DND-41 (cell line): ENCODE results near the gene WDR59.
"Not testable (repeated sequence)": the region's sequence is repeated elsewhere in the genome, so short reads cannot be mapped to it uniquely, and the experiment has no call there.

Experiments used
- ATAC-seq: fragments of 200-7000 bp; cut with Tn5 transposase; 3 replicates; pipeline ENCODE4 v1.9.1; 2021; ENCODE audit warnings: low read depth; ENCODE audit not compliant: insufficient read depth
- DNase-seq: peaks from one replicate; pipeline ENCODE4 v3.0.0-alpha.2; 2020
- H2AFZ ChIP-seq: 2 replicates; pipeline ENCODE4 v1.6.0; 2012; ENCODE audit warnings: low read depth, low read length
- H3K27ac ChIP-seq: 2 replicates; pipeline ENCODE4 v1.5.1; 2012; ENCODE audit warnings: low read length, inconsistent platforms
- H3K27me3 ChIP-seq: fragments of 200-600 bp; sonication (generic); 2 replicates; pipeline ENCODE4 v1.6.0; 2012; ENCODE audit warnings: low read length, mild to moderate bottlenecking, inconsistent platforms; ENCODE audit not compliant: insufficient read depth, poor library complexity
- H3K36me3 ChIP-seq: 2 replicates; pipeline ENCODE4 v1.5.1; 2012; ENCODE audit warnings: low read length, inconsistent platforms; ENCODE audit not compliant: insufficient read depth
- H3K4me1 ChIP-seq: 2 replicates; pipeline ENCODE4 v1.5.1; 2012; ENCODE audit warnings: mild to moderate bottlenecking, low read length; ENCODE audit not compliant: insufficient read depth
- H3K4me2 ChIP-seq: 2 replicates; pipeline ENCODE4 v1.6.0; 2012; ENCODE audit warnings: mild to moderate bottlenecking, moderate library complexity, low read length, inconsistent platforms; ENCODE audit not compliant: insufficient read depth
- H3K4me3 ChIP-seq, 2 experiments: fragments of 200-600 bp in 1 of 2; shearing (Covaris generic) in 1 of 2; 2 replicates each; pipeline ENCODE4 v1.5.1; 2012 to 2016; ENCODE audit warnings: inconsistent platforms in 2 of 2, low read length in 2 of 2, mild to moderate bottlenecking in 2 of 2, low read depth in 1 of 2, moderate library complexity in 1 of 2
- H3K79me2 ChIP-seq: 2 replicates; pipeline ENCODE4 v1.6.0; 2012; ENCODE audit warnings: low read length, inconsistent platforms; ENCODE audit not compliant: insufficient read depth
- H3K9ac ChIP-seq: 2 replicates; pipeline ENCODE4 v1.6.0; 2012; ENCODE audit warnings: low read depth, mild to moderate bottlenecking, inconsistent platforms, low read length, moderate library complexity
- H3K9me3 ChIP-seq: 2 replicates; pipeline ENCODE4 v1.5.1; 2012; ENCODE audit warnings: low read length, moderate library complexity, mild to moderate bottlenecking, inconsistent platforms; ENCODE audit not compliant: insufficient read depth, severe bottlenecking
- H4K20me1 ChIP-seq: 2 replicates; pipeline ENCODE4 v1.6.0; 2012; ENCODE audit warnings: low read length; ENCODE audit not compliant: insufficient read depth
- CTCF ChIP-seq: IDR thresholded peaks from 2 replicates; pipeline ENCODE4 v1.5.1; 2012; ENCODE audit warnings: borderline replicate concordance, low read length, moderate library complexity, mild to moderate bottlenecking; ENCODE audit not compliant: poor library complexity, severe bottlenecking; ENCODE audit errors: extremely low read depth
- EZH2 ChIP-seq: IDR thresholded peaks from 3 replicates; pipeline ENCODE4 v1.6.1; 2012; ENCODE audit warnings: borderline replicate concordance, low read depth, mild to moderate bottlenecking, moderate library complexity, low read length, inconsistent platforms; ENCODE audit not compliant: severe bottlenecking

The WDR59 gene

GRCh38 chr16:75028544-75029135 is 43.7 kb upstream of the WDR59 start:
- Histone ChIP-seq H4K20me1 (peaks cover 77% of the 10 kb centered on the region), H3K79me2 (peaks cover 98% of the 10 kb centered on the region), H3K4me2 (no peak overlapping the region)

GRCh38 chr16:75027520-75028300 is 42.8 kb upstream of the WDR59 start:
- Histone ChIP-seq H3K4me1 (peaks cover 29% of the 10 kb centered on the region), H3K4me2 (no peak overlapping the region), H3K27me3 (no peaks in the 10 kb centered on the region), H3K9ac (no peak overlapping the region), H3K79me2 (peaks cover 98% of the 10 kb centered on the region), H3K9me3 (no peaks in the 10 kb centered on the region), H4K20me1 (peaks cover 76% of the 10 kb centered on the region), H3K27ac (no peak overlapping the region), H3K36me3 (peaks cover 39% of the 10 kb centered on the region), H2AFZ (no peak overlapping the region), H3K4me3 (no peak overlapping the region)
- TF ChIP-seq CTCF = no peak
- TF ChIP-seq EZH2 = no peak
- no peak for ATAC-seq
- no peak for DNase-seq

More at GRCh38 chr16:75028544-75029135, 43.7 kb upstream of the WDR59 start:
- no peak overlapping the region for H3K27ac ChIP-seq
- TF ChIP-seq EZH2 (no peak), CTCF (no peak)
- no peaks in the 10 kb centered on the region for H3K9me3 ChIP-seq
- H3K4me1 ChIP-seq = peaks cover 19% of the 10 kb centered on the region
- no peak overlapping the region for H2AFZ ChIP-seq
- H3K9ac ChIP-seq = no peak overlapping the region
- H3K36me3 ChIP-seq = peaks cover 38% of the 10 kb centered on the region
- no peaks in the 10 kb centered on the region for H3K27me3 ChIP-seq
- H3K4me3 ChIP-seq = no peak overlapping the region
- no peak for ATAC-seq
- no peak for DNase-seq

- no peak overlapping the region for H2AFZ ChIP-seq
- no peak overlapping the region for H3K9ac ChIP-seq
- H3K79me2 ChIP-seq = peaks cover 96% of the 10 kb centered on the region
- H3K27me3 ChIP-seq = no peaks in the 10 kb centered on the region
- TF ChIP-seq EZH2 = no peak
- no peak for TF ChIP-seq CTCF
- H3K4me1 ChIP-seq = peaks cover 32% of the 10 kb centered on the region
- H4K20me1 ChIP-seq = peaks cover 73% of the 10 kb centered on the region
- ATAC-seq (no peak), DNase-seq (no peak)
- H3K4me3 ChIP-seq = no peak overlapping the region
- H3K9me3 ChIP-seq = no peaks in the 10 kb centered on the region
- no peak overlapping the region for H3K4me2 ChIP-seq
- H3K36me3 ChIP-seq = peaks cover 36% of the 10 kb centered on the region
- no peak overlapping the region for H3K27ac ChIP-seq
These were observed 42.0 kb upstream of the WDR59 start for GRCh38 chr16:75026892-75027391.

GRCh38 chr16:75026239-75026891 is 41.4 kb upstream of the WDR59 start:
- Histone ChIP-seq H3K36me3 (peaks cover 36% of the 10 kb centered on the region), H3K79me2 (peaks cover 96% of the 10 kb centered on the region), H4K20me1 (peaks cover 73% of the 10 kb centered on the region), H3K4me1 (peaks cover 38% of the 10 kb centered on the region)
- DNase-seq, H2AFZ ChIP-seq, H3K27ac ChIP-seq, H3K9ac ChIP-seq, H3K27me3 ChIP-seq, H3K4me3 ChIP-seq, H3K9me3 ChIP-seq, H3K4me2 ChIP-seq, ATAC-seq: not testable (repeated sequence)
